GM12892 (cell line): Measurements from ENCODE around the gene LGR4.

ENCODE experiments used
- POLR2A ChIP-seq: IDR thresholded peaks from 2 replicates; pipeline ENCODE4 v1.6.1; 2011; ENCODE audit warnings: low read depth, low read length, control low read depth
- POLR2AphosphoS5 ChIP-seq: IDR thresholded peaks from 2 replicates; pipeline ENCODE4 v1.6.1; 2011; ENCODE audit warnings: low read depth, low read length, control low read depth
- TAF1 ChIP-seq: IDR thresholded peaks from 2 replicates; pipeline ENCODE4 v1.6.1; 2011; ENCODE audit warnings: low read depth, mild to moderate bottlenecking, control low read depth, low read length, borderline replicate concordance

- TF ChIP-seq POLR2A (no peak), POLR2AphosphoS5 (no peak), TAF1 (no peak)
Measured at GRCh38 chr11:27414644-27415043, 57.9 kb downstream of the LGR4 start.
